HG02884 (cell line): ENCODE measurements around the gene SLC9A4.
"Not testable (repeated sequence)": the region's sequence is repeated elsewhere in the genome, so short reads cannot be mapped to it uniquely, and the experiment has no call there.

Source experiments
- ATAC-seq: cut with Tn5 transposase; IDR thresholded peaks from one replicate; pipeline ENCODE4 v1.9.1; 2021; ENCODE audit warnings: mild to moderate bottlenecking, moderate library complexity; ENCODE audit not compliant: unreplicated experiment

SLC9A4 gene

GRCh38 chr2:102538491-102538890 lies 65.5 kb downstream of the SLC9A4 start:
- no peak for ATAC-seq

GRCh38 chr2:102540882-102541281 lies 67.9 kb downstream of the SLC9A4 start:
- ATAC-seq, result no peak

GRCh38 chr2:102544182-102544581 lies 71.2 kb downstream of the SLC9A4 start:
- no peak for ATAC-seq

GRCh38 chr2:102547462-102547861 lies 74.4 kb downstream of the SLC9A4 start:
- ATAC-seq, result no peak

GRCh38 chr2:102549027-102549426 lies 76.0 kb downstream of the SLC9A4 start:
- ATAC-seq, result no peak

GRCh38 chr2:102550151-102550550 lies 77.1 kb downstream of the SLC9A4 start:
- no peak for ATAC-seq

GRCh38 chr2:102551329-102552096 lies 78.5 kb downstream of the SLC9A4 start:
- ATAC-seq, result no peak

GRCh38 chr2:102553601-102554000 lies 80.6 kb downstream of the SLC9A4 start:
- no peak for ATAC-seq

GRCh38 chr2:102558463-102558862 lies 85.4 kb downstream of the SLC9A4 start:
- ATAC-seq, result no peak

GRCh38 chr2:102562542-102562941 lies 89.5 kb downstream of the SLC9A4 start:
- ATAC-seq, result not testable (repeated sequence)

- no peak for ATAC-seq
These were observed 102.9 kb downstream of the SLC9A4 start for GRCh38 chr2:102575888-102576287.

GRCh38 chr2:102578376-102578775 lies 105.3 kb downstream of the SLC9A4 start:
- ATAC-seq, result no peak

GRCh38 chr2:102581911-102582310 lies 108.9 kb downstream of the SLC9A4 start:
- ATAC-seq, result no peak

- ATAC-seq, result no peak
These were observed 109.8 kb downstream of the SLC9A4 start for GRCh38 chr2:102582845-102583244.
